ENCODE results near the gene MGMT. TPM values are rescaled to one million over a fixed set of nuclear protein-coding genes. Genes with fewer than 3 reads are reported as not detected.

The MGMT gene
- total RNA-seq, 4 donors from 2014 or later: 25.6 to 32.2 (median 29.5) TPM

- 97% methylated on average over 13 of the region's 14 CpGs for WGBS
- no peak overlapping the region for H3K4me3 ChIP-seq
- no peaks in the 10 kb centered on the region for H3K9me3 ChIP-seq
- no peaks in the 10 kb centered on the region for H3K27me3 ChIP-seq
- DNase-seq (ENCODE audit: low spot score in 2 of 2): no peak
- no peaks in the 10 kb centered on the region for H3K4me1 ChIP-seq
- TF ChIP-seq CTCF (IDR thresholded peaks at IDR 0.05) (no peak), POLR2AphosphoS5 (IDR thresholded peaks at IDR 0.05) (no peak), EP300 (IDR thresholded peaks at IDR 0.05) (no peak), POLR2A (IDR thresholded peaks at IDR 0.05) (no peak)
- no peak overlapping the region for H3K27ac ChIP-seq
- H3K36me3 ChIP-seq: no peaks in the 10 kb centered on the region
Observed at GRCh38 chr10:129615921-129616525, 149.0 kb downstream of the MGMT start.

- 93% methylated on average over 3 of the region's 3 CpGs for WGBS
- Histone ChIP-seq H3K36me3 (no peaks in the 10 kb centered on the region), H3K27me3 (no peaks in the 10 kb centered on the region), H3K4me3 (no peak overlapping the region), H3K27ac (no peak overlapping the region), H3K4me1 (no peaks in the 10 kb centered on the region), H3K9me3 (no peaks in the 10 kb centered on the region)
- no peak for DNase-seq (ENCODE audit: low spot score in 2 of 2)
- TF ChIP-seq CTCF (IDR thresholded peaks at IDR 0.05) (no peak), POLR2A (IDR thresholded peaks at IDR 0.05) (no peak), EP300 (IDR thresholded peaks at IDR 0.05) (no peak), POLR2AphosphoS5 (IDR thresholded peaks at IDR 0.05) (no peak)
Observed at GRCh38 chr10:129617768-129618167, 150.7 kb downstream of the MGMT start.

- H3K36me3 ChIP-seq: no peaks in the 10 kb centered on the region
- H3K4me1 ChIP-seq: no peaks in the 10 kb centered on the region
- H3K27me3 ChIP-seq: no peaks in the 10 kb centered on the region
- DNase-seq (ENCODE audit: low spot score in 2 of 2): no peak
- no peak overlapping the region for H3K4me3 ChIP-seq
- TF ChIP-seq CTCF (IDR thresholded peaks at IDR 0.05) (no peak), POLR2A (IDR thresholded peaks at IDR 0.05) (no peak), EP300 (IDR thresholded peaks at IDR 0.05) (no peak), POLR2AphosphoS5 (IDR thresholded peaks at IDR 0.05) (no peak)
- 79% methylated on average over 7 of the region's 7 CpGs for WGBS
- no peak overlapping the region for H3K27ac ChIP-seq
- no peaks in the 10 kb centered on the region for H3K9me3 ChIP-seq
Observed at GRCh38 chr10:129621062-129621461, 154.0 kb downstream of the MGMT start.

GRCh38 chr10:129621693-129622092 lies 154.7 kb downstream of the MGMT start:
- WGBS: 77% methylated on average over 2 of the region's 2 CpGs

GRCh38 chr10:129622291-129622690 lies 155.2 kb downstream of the MGMT start:
- Histone ChIP-seq H3K4me1 (peaks cover 10% of the 10 kb centered on the region), H3K36me3 (no peaks in the 10 kb centered on the region), H3K9me3 (no peaks in the 10 kb centered on the region), H3K4me3 (no peak overlapping the region), H3K27me3 (no peaks in the 10 kb centered on the region), H3K27ac (no peak overlapping the region)
- DNase-seq (ENCODE audit: low spot score in 2 of 2): no peak
- TF ChIP-seq EP300 (IDR thresholded peaks at IDR 0.05) (no peak), POLR2A (IDR thresholded peaks at IDR 0.05) (no peak), POLR2AphosphoS5 (IDR thresholded peaks at IDR 0.05) (no peak), CTCF (IDR thresholded peaks at IDR 0.05) (no peak)
- 87% methylated on average over 3 of the region's 3 CpGs for WGBS

More at GRCh38 chr10:129621693-129622092, 154.7 kb downstream of the MGMT start:
- TF ChIP-seq POLR2A (IDR thresholded peaks at IDR 0.05) (no peak), CTCF (IDR thresholded peaks at IDR 0.05) (no peak), POLR2AphosphoS5 (IDR thresholded peaks at IDR 0.05) (no peak), EP300 (IDR thresholded peaks at IDR 0.05) (no peak)
- Histone ChIP-seq H3K27ac (no peak overlapping the region), H3K4me1 (peaks cover 4% of the 10 kb centered on the region), H3K4me3 (no peak overlapping the region), H3K9me3 (no peaks in the 10 kb centered on the region), H3K27me3 (no peaks in the 10 kb centered on the region), H3K36me3 (no peaks in the 10 kb centered on the region)
- no peak for DNase-seq (ENCODE audit: low spot score in 2 of 2)
